ENCODE results near the gene OR13C9.
A peak's percentile ranks its signal among the peaks of the same experiment; 100 is the strongest.
"Not testable (repeated sequence)": the region's sequence is repeated elsewhere in the genome, so short reads cannot be mapped to it uniquely, and the experiment has no call there.

OR13C9 gene

GRCh38 chr9:104598749-104599148 is 19.3 kb downstream of the OR13C9 start:
- not testable (repeated sequence) for H3K27me3 ChIP-seq (replicated peaks; ENCODE audit: control insufficient read depth, insufficient read depth, low read length); H3K4me1 ChIP-seq (ENCODE audit: control insufficient read depth, insufficient read depth, low read length); DNase-seq (ENCODE audit: low read depth); H3K4me3 ChIP-seq (ENCODE audit: low read length); H3K9ac ChIP-seq (ENCODE audit: low read length); H3K9me3 ChIP-seq (ENCODE audit: control insufficient read depth, low read length); H3K36me3 ChIP-seq (ENCODE audit: control insufficient read depth, insufficient read depth, low read length, severe bottlenecking)

- H3K4me3 ChIP-seq (ENCODE audit: low read length): no peak overlapping the region
- no peaks in the 10 kb centered on the region for H3K27me3 ChIP-seq (replicated peaks; ENCODE audit: control insufficient read depth, insufficient read depth, low read length)
- H3K36me3 ChIP-seq (ENCODE audit: control insufficient read depth, insufficient read depth, low read length, severe bottlenecking): no peaks in the 10 kb centered on the region
- H3K9ac ChIP-seq (ENCODE audit: low read length): no peak overlapping the region
- peaks cover 34% of the 10 kb centered on the region for H3K4me1 ChIP-seq (ENCODE audit: control insufficient read depth, insufficient read depth, low read length)
- peak; percentile 45 for DNase-seq (ENCODE audit: low read depth)
- peaks cover 5% of the 10 kb centered on the region for H3K9me3 ChIP-seq (ENCODE audit: control insufficient read depth, low read length)
Measured at GRCh38 chr9:104589626-104590025, 28.4 kb downstream of the OR13C9 start.

GRCh38 chr9:104586496-104587180 is 31.4 kb downstream of the OR13C9 start:
- H3K4me1 ChIP-seq (ENCODE audit: control insufficient read depth, insufficient read depth, low read length): peaks cover 34% of the 10 kb centered on the region
- peak; percentile 90 for DNase-seq (ENCODE audit: low read depth)
- no peaks in the 10 kb centered on the region for H3K9me3 ChIP-seq (ENCODE audit: control insufficient read depth, low read length)
- H3K27me3 ChIP-seq (replicated peaks; ENCODE audit: control insufficient read depth, insufficient read depth, low read length): no peaks in the 10 kb centered on the region
- peak overlapping the region; percentile 69 for H3K9ac ChIP-seq (ENCODE audit: low read length)
- no peaks in the 10 kb centered on the region for H3K36me3 ChIP-seq (ENCODE audit: control insufficient read depth, insufficient read depth, low read length, severe bottlenecking)
- peak overlapping the region; percentile 43 for H3K4me3 ChIP-seq (ENCODE audit: low read length)

- H3K9ac ChIP-seq (ENCODE audit: low read length): no peak overlapping the region
- no peak overlapping the region for H3K4me3 ChIP-seq (ENCODE audit: low read length)
- no peaks in the 10 kb centered on the region for H3K36me3 ChIP-seq (ENCODE audit: control insufficient read depth, insufficient read depth, low read length, severe bottlenecking)
- no peaks in the 10 kb centered on the region for H3K9me3 ChIP-seq (ENCODE audit: control insufficient read depth, low read length)
- no peaks in the 10 kb centered on the region for H3K27me3 ChIP-seq (replicated peaks; ENCODE audit: control insufficient read depth, insufficient read depth, low read length)
- H3K4me1 ChIP-seq (ENCODE audit: control insufficient read depth, insufficient read depth, low read length): peaks cover 9% of the 10 kb centered on the region
- DNase-seq (ENCODE audit: low read depth): no peak
Measured at GRCh38 chr9:104580562-104580961, 37.4 kb downstream of the OR13C9 start.

DNA sequence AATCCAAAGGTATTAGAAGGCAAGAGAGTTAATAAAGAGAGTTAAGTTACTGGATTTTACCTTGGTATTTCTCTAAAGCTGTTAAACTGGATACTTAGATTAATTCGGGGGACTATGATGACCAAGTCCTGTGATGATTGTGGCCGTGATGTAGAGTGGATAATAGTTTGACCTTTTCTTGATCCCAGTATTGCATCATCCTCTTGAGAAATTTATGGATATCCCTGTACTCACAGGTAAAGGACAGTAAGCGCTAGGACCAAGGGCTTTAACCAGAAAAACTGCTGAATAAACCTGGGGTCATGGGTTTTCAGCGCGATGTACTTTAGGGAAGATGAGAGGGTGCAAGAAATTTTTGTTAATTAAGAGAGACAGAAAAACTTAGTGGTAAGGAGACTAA is 40.7 kb downstream of the OR13C9 start:
- H3K4me1 ChIP-seq (ENCODE audit: control insufficient read depth, insufficient read depth, low read length): peaks cover 8% of the 10 kb centered on the region
- H3K36me3 ChIP-seq (ENCODE audit: control insufficient read depth, insufficient read depth, low read length, severe bottlenecking): no peaks in the 10 kb centered on the region
- no peak overlapping the region for H3K9ac ChIP-seq (ENCODE audit: low read length)
- no peak for DNase-seq (ENCODE audit: low read depth)
- peaks cover 8% of the 10 kb centered on the region for H3K9me3 ChIP-seq (ENCODE audit: control insufficient read depth, low read length)
- no peak overlapping the region for H3K4me3 ChIP-seq (ENCODE audit: low read length)
- H3K27me3 ChIP-seq (replicated peaks; ENCODE audit: control insufficient read depth, insufficient read depth, low read length): no peaks in the 10 kb centered on the region

DNA sequence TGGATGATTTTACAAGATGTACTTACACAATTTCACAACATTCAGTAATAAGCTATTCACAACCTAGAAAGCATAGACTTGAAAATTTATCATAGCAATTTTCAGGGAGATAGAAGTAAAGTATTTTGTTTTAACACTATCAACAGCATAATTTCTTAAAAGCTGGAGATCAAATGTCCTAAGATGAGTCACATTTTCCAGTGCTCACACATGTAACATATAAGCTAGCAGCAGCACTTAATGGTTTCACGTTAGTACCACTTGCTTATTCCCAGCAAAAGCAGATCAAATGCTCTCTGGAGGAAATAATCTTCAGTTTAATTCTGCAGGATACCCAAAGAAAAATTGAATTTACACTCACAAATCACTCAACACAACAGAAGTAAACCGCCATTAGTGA is 42.5 kb downstream of the OR13C9 start:
- H3K4me1 ChIP-seq (ENCODE audit: control insufficient read depth, insufficient read depth, low read length): peaks cover 5% of the 10 kb centered on the region
- no peak overlapping the region for H3K9ac ChIP-seq (ENCODE audit: low read length)
- no peak overlapping the region for H3K4me3 ChIP-seq (ENCODE audit: low read length)
- no peaks in the 10 kb centered on the region for H3K27me3 ChIP-seq (replicated peaks; ENCODE audit: control insufficient read depth, insufficient read depth, low read length)
- DNase-seq (ENCODE audit: low read depth): peak; percentile 18
- no peaks in the 10 kb centered on the region for H3K36me3 ChIP-seq (ENCODE audit: control insufficient read depth, insufficient read depth, low read length, severe bottlenecking)
- H3K9me3 ChIP-seq (ENCODE audit: control insufficient read depth, low read length): peaks cover 17% of the 10 kb centered on the region

DNA sequence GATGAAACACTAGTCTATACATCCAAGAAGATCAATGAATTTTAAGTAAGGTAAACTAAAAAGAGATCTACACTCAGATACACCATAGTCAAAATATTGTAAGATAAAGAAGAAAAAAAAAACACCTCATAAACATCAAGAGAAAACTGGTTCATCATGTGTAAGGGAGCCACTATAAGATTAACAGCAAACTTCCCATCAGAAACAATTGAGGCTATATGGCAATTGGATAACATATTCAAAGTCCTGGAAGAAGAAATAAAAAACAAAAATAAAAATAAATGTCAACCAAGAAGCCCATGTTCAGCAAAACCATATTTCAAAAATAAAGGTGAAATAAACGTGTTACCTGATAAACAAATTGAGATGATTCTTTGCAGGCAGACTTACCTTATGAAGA is 45.4 kb downstream of the OR13C9 start:
- no peak overlapping the region for H3K4me3 ChIP-seq (ENCODE audit: low read length)
- H3K36me3 ChIP-seq (ENCODE audit: control insufficient read depth, insufficient read depth, low read length, severe bottlenecking): no peaks in the 10 kb centered on the region

GRCh38 chr9:104568868-104569267 is 49.1 kb downstream of the OR13C9 start, which contains the start of gene OR13C8:
Gene OR13C8 (plus strand): TSS chr9:104569168. CDS start chr9:104569168, 0 bp downstream.
- H3K27me3 ChIP-seq (replicated peaks; ENCODE audit: control insufficient read depth, insufficient read depth, low read length): no peaks in the 10 kb centered on the region
- no peak for DNase-seq (ENCODE audit: low read depth)
- no peaks in the 10 kb centered on the region for H3K36me3 ChIP-seq (ENCODE audit: control insufficient read depth, insufficient read depth, low read length, severe bottlenecking)
- no peak within 1 kb of the TSS for H3K4me3 ChIP-seq (ENCODE audit: low read length)
- H3K9me3 ChIP-seq (ENCODE audit: control insufficient read depth, low read length): peaks cover 17% of the 10 kb centered on the region
- H3K9ac ChIP-seq (ENCODE audit: low read length): no peak within 1 kb of the TSS
- no peaks in the 10 kb centered on the region for H3K4me1 ChIP-seq (ENCODE audit: control insufficient read depth, insufficient read depth, low read length)

More for the DNA sequence above, 45.4 kb downstream of the OR13C9 start:
- H3K9me3 ChIP-seq (ENCODE audit: control insufficient read depth, low read length): peaks cover 17% of the 10 kb centered on the region
- H3K4me1 ChIP-seq (ENCODE audit: control insufficient read depth, insufficient read depth, low read length): no peaks in the 10 kb centered on the region
- no peak for DNase-seq (ENCODE audit: low read depth)
- H3K9ac ChIP-seq (ENCODE audit: low read length): no peak overlapping the region
- H3K27me3 ChIP-seq (replicated peaks; ENCODE audit: control insufficient read depth, insufficient read depth, low read length): no peaks in the 10 kb centered on the region

Measured in adipocyte (in vitro differentiated cells).